Eye (tissue), 1 donor: ENCODE data around the gene OPA3.

Source experiments
- DNase-seq: peaks from one replicate; pipeline ENCODE4 v3.0.0-alpha.2; 2015

Gene OPA3

GRCh38 chr19:45597425-45598111, 13.0 kb upstream of the OPA3 start:
- DNase-seq = no peak

DNA sequence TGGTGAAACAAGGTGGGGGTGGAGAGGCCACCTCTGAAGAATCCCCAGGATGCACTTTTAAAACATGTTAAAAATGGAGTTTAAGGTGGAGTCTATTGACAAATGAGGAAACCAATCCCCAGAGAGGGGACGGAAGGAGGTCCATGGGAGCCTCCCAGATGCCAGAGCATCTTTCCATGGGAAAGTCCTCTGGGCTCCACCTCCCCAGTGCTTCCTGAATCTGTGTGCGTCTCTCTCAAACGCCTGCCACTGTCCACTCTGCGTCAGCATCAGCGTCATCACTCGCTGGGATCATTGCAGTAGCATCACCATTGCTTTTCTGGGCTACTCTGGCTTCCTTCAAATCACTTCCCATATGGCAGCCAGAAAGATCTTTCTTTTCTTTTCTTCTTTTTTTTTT, 11.2 kb upstream of the OPA3 start:
- DNase-seq = no peak

DNA sequence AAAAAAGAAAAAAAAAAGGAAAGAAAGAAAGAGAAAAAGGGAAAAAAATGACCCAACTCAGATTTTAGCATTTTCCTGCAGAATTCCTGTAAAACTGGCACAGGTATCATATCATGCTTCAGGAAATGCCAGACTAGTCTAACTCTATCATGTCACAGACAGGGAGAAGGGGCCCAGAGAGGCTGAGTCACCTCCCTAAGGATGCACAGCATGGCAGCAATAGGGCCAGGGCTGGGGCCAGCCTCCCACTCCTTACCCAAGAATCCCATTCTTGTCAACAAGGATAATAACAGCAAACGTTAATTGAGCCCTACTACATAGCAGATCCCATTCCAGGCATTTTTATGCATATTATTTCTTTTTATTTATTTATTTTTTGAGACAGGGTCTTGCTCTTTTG, 8.9 kb upstream of the OPA3 start:
- no peak for DNase-seq

- no peak for DNase-seq
Observed at GRCh38 chr19:45592366-45592765, 7.8 kb upstream of the OPA3 start.

GRCh38 chr19:45591638-45592005, 7.0 kb upstream of the OPA3 start:
- DNase-seq = no peak

DNA sequence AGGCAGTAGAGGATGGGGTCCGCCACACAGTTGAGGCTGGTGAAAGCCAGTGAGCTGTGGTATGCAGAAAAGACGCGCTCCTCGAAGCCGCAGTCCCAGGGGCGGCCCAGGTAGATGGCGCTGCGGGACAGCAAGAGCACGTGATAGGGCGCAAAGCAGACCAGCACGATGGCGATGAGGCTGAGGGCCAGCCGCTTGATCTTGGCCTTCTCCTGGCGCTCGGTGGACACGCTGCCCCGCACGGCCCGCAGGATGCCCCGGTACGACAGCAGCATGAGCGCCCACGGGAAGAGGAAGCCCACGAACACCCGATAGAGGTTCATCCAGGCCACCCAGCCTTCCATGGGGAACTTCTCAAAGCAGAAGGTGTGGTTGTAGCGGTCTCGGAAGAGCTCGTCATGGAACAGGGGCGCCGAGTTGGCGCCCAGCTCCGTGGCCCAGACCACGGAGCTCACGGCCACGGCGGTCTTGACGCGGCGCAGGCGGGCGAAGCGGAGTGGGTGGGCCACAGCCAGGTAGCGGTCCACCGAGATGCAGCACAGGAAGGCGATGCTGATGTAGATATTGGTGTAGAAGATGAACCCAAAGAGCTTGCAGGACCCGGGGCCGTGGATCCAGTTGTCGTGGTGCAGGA, 6.5 kb upstream of the OPA3 start:
- DNase-seq = no peak

- no peak for DNase-seq
Observed at GRCh38 chr19:45590300-45591003, 5.8 kb upstream of the OPA3 start.

DNA sequence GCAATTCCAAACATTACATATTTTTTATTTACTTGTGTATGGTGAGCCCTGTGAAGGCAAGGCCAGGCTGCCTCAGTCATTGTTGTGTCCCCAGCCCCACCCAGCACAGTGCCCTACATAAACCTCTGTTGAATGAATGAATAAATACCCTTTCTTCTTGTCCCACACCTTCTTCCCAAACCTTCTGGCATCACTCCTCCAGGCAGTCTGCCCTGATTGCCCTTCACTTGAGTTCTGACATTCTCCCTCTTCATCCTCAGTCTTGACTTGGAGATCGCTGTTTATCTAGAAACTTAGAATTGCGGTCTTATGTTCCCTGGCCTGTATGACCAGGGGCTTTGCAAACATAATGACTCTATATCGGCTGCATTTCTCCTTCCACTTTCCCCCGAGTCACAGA, 5.2 kb upstream of the OPA3 start:
- DNase-seq = no peak

DNA sequence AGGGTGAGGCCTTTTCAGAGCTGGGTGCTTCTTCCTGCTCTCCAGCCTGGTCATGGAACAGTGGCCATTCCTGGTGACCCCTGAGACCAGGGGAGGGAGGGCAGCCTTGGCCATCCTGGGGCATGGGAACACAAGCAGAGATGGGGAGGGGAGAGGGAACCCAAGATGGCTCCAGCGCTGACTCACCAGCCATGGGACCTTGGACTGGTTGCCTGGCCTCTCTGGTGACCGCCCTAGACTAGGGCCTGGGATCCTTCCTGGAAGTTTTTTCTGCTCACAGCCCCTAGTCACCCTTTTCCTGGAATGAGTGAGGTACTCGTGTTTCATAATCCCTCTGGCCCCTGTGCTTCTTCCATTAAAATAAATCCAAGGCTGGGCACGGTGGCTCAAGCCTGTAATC, 3.3 kb upstream of the OPA3 start:
- DNase-seq = no peak

GRCh38 chr19:45585158-45585577, 566 bp upstream of the OPA3 start:
- no peak for DNase-seq

DNA sequence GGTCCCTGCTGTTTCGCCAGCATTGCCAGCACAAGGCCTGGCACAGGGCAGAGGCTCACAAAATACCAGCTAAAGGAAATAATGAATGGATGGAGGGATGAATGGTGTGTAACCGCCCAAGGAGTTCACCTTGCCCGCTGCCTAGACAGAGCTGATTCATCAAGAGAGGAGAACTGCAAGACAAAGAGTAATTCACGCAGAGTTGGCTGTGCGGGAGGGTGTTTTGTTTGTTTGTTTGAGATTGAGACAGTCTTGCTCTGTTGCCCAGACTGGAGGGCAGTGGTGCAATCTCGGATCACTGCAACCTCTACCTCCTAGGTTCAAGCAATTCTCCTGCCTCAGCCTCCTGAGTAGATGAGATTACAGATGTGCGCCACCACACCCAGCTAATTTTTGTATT, 3.0 kb downstream of the OPA3 start:
- DNase-seq = no peak

- no peak for DNase-seq
Observed at GRCh38 chr19:45578861-45579260, 5.7 kb downstream of the OPA3 start.

GRCh38 chr19:45577111-45577905, 7.3 kb downstream of the OPA3 start:
- DNase-seq = no peak

- DNase-seq = no peak
Observed at GRCh38 chr19:45576682-45577081, 7.9 kb downstream of the OPA3 start.

- DNase-seq = no peak
Observed at GRCh38 chr19:45575216-45575615, 9.4 kb downstream of the OPA3 start.

GRCh38 chr19:45574526-45574925, 10.1 kb downstream of the OPA3 start:
- DNase-seq = no peak

DNA sequence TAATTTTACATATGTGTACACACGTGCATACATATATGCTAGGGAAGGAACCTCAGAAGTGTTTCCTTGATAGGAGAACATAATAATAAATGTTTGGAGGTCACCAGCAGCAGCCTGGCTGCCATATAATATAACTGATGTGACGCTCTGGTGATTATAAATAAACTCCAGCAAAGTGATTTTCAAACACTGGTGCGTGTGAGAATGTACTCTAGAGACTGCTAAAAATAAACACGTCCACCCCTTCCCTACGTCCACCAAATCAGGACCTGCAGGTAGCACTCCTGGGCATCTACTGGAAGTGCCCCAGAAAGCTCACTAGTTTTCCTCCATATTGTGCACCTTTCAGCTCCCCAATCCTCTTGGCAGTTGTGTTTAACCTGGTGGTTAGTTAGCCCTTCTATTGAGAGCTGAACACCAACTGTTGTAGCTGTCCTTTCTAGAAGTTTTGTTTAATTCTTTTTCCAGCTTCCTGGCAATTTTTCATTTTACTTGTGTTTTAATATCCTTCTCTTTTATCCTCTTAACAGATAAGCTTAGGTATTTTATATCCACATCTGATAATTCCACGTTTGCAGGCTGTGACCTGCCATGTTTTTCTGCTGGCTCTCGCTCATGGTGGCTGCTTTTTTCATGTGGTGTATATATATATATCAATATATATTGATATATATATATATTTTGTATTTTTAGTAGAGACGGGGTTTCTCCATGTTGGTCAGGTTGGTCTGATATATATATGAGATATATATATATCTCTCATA, 13.0 kb downstream of the OPA3 start:
- DNase-seq = no peak

DNA sequence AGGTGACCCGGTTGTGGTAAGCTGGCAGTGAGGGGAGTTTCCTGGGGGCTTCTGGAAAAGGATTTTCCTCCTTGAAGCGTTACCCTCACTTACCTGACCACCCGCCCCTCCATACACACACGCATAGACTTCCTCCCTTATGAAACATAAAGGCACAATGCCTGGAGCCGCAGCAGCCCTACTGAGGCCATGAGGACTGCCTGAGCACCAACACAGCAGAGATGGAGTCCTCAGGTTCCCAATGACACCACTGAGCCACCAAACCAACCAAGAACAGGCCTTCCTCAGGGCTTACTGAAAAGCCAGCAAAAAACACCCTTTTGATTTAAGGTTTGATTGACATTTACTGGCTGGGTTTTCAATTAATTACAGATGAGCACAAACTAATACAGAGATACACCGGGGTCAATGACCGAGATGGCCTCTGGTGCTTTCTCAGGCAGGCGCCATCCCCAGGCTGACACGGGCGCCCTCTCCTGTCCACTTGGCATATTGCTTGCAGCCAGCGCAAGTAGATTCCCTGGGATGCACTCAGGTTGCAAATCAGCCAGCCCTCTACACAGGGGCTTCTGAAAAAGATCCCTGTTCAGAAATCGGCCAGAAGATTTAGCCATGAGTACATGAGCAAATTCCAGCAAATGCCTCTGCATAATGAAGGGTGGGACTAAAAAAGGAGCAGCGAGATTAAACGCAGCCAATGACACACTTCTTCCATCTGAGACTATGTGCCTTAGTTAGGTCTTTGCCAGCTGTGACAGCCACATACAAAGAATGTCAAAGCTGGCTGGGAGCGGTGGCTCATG, 14.8 kb downstream of the OPA3 start:
- DNase-seq = peak; percentile 43

GRCh38 chr19:45568732-45569131, 15.9 kb downstream of the OPA3 start:
- no peak for DNase-seq

GRCh38 chr19:45567609-45568008, 17.0 kb downstream of the OPA3 start:
- no peak for DNase-seq

DNA sequence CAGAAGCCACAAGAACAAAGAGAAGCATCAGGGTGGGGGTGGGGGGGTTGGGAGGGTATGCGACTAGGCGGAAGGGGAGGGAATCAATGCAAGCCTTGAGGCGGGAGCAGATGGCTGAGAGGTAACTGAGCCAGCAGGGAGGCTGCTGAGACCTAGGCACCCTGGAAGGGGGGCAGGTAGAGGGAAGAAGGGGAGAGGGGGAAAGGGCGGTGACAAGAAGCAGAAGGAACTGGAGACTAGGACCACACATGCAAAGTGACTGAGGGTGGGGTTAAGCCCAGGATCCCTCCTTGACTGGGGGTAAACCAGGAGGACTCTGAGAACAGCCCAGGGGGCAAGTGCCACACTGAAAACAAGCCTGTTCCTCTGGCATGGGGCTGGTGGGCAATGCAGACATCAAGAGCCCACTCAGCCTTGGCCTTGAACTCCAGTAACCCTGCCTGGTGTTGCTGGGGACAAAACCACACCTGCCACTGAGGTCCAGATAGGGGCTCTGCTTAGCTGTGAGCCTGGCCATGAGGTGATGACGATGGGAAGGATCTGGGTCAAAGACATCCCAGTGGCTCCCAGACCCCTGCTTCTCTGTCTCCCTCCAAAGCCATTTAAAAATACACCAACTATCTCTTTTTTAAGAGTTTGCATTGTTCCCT, 20.3 kb downstream of the OPA3 start:
- DNase-seq = no peak
